Activated CD8-positive, alpha-beta memory T cell treated with anti-CD3 and anti-CD28 coated beads for 48 hours (primary cell): ENCODE results near the gene PARS2.

Experiments
- DNase-seq, 3 experiments: peaks; one replicate each; pipeline ENCODE4 v3.0.0-alpha.2; 2020; ENCODE audit warnings: low read depth in 2 of 3, low spot score in 2 of 3

Gene PARS2

DNA sequence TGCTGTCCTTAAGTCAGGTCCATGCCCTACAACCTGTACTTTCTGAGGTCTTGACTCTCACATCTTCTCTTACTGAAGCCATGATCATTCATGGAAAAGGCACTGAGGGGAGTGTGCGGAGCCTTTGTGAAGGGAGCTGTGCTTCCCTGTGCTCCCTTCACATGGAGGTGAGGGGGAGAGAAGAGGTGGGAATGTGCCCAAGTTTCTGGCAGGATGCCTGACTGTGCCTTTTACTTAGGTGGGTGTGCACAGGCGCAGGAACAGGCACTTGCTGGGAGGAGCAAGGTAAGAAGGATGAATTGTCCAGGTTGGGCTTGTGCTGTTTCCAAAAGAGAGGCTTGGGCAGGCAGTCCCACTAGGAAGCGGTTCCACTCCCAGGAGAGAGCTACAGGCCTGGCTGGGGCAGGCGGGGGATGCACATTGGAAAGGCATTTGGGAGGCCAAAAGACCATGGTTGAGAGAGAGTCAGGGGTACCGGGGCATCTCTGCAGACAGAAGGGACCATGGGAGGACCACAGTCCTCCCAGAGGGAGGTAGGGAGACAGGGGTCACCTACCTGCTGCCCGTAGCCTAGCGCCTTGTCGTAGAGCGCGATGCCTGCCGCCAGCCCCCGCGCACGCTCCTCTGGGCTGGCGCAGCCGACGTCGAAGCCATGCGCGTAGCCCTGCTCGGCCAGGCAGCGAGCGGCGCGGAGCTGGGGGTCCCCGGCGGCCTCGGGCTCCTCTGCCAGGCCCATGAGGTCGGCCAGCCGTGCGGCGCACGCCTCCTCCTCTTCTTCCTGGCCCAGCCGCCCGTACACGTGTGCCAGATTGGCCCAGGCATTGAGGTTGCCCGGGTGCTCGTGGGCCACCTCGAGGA is 35.9 kb upstream of the PARS2 start:
- DNase-seq = no peak

DNA sequence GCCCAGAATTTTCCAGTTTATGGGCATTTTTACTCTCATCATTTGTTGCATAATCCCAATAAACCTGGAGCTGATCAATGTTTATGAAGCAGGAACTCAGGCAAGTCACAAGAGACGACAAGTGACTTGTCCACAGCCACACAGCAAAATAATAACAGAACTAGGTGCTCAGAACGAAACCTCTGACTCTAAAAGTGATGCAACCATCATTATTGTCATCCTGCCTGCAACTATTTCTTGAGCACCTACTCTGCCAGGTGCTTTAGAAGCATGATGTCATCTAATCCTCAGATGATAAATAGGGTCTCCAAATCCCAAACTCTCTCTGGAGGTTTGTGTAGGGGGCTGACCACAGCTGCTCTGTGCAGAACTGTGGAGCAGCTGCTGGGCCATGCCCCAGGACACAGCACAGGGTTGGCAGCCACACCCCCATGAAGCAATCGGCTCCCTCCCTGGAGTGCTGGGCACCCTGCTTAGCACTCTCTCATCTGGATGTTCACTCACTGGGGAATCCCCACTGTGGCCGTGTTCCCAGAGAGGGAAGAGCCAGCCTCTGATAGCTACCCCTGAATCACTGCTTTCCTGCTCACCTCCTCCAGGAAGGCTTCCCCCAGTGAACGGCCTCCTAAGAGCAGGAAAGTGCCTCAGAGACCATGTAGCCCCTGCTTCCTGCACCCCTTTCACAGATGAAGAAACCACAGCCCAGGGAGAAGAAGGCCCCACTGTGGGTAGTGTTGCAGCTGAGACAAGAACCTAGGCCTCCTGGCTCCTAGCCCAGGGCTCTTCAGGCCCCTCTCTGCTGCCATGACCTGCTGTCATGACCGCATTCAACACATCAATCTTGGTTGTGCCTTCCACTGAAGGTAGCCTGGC is 34.7 kb upstream of the PARS2 start:
- peak in 1 of 3 experiments; percentile 10 for DNase-seq

DNA sequence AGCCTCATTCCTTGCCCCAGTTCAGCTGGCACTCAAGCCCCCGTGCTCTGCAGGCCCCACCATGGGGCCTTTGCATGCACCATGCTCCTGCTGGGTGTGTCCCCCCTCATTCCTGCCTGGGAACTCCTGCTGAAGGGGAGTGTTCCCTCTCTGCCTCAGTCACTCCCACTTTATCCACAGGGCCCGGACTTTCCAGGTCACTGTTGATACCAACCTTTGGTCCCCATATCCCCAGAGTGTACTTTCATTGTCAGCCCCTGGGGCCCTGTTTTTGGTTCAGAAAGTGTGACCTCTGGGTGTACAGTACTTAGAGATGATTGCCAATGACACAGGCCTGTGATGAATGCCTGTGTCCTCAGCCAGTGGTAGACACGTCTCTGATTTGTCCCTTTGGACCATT is 33.9 kb upstream of the PARS2 start:
- no peak for DNase-seq

DNA sequence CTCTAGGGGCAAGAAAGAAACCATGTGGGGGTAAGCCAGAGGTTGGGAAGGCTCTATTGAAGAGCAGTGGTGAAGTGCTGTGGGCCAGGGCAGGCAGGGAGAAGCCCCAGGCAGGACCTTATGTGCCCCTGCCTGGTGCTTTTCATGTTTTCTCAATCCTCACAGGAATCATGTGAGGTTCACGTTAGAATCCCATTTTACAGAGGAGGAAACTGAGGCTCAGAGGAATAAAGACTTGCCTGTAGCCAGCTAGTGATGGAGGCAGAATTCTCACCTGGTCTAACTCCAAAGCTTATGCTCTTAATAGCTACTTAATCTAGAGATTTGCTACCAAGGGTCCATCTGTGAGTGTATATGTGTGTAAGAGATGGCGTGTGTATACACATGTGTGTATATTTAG is 32.6 kb upstream of the PARS2 start:
- no peak for DNase-seq

DNA sequence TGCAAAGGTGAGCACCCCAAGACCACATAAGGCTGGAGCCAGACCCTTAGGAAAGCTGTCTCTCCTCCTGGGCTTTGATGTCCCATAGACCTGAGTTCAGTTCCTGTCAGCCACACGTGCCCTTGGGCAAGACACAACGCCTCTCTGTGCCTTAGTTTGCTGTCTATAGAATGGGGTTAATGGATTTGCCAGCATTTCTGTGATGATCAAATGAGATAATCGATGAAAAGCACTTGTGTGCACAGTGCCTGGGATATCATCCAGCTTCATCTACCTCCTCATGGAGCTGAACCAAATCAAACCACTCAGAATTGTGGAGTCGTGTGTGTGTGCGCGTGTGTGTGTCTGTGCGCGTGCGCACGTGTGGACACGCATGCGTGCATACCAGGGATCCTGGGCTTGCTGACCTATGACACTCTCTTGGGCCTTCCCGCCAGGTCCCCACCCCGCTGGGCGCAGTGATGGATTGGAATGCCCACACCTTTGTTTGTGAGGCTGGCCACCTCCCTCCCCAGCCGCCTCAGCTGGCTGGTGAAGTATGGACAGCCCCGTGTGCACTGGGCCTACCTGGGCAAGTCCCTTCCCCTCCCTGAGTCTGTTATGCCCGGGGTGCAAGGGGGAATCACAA is 31.6 kb upstream of the PARS2 start:
- no peak for DNase-seq

DNA sequence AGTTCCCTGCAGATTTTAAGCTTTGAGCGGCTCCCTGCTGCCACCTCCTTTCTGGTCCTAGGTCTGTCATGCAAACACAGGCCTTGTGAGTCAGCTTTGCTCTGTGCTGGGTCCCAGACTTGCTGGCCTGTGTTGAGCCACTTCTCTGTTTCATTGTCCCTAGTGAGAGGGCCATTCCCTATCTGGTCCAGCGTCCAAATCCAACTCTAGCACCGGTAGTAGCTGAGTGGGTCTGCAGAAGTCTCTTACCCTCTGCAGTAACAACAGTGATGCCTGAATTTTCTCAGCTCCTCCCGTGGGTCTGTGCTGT is 31.0 kb upstream of the PARS2 start:
- no peak for DNase-seq

DNA sequence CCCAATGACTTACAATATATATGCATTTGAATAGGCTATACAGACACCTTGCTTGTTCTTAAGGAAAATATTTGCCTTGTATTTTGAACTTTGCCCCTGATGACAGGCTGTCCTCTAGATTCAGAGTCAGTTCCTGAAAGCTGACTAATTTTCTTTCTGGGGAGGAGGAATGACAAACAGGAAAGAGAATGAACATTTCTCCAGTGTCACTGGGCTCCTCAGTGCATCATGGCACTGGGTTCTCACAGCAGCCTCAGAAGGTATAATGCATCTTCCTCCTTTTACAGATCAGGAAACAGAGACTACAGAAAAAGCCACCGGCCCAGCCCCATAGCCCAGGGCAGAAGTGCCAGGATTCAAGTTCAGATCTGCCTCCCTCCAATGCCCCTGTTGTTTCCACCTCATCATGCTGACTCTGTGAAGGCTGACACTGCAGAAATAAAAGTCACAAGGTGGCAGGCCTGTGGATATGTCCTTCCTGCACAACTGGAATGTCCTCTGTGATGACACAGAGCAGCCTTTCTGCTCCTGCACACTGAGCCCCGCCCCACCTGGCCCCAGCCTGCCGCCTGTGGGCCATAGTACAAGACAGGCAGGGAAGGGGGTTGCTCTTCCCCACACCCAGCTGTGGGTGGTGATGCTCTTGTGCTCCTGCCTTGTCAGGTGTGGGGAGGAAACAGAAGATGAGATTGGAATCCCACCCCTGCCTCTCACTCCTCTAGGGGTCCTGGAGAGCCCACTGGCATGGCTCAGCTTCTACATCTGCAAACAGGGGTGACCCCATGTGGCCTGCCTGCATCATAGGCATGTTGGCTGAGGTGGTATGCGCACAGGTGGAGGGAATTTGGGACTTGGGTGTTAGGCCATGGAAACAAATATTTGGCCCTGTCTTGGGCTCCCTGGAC is 30.4 kb upstream of the PARS2 start:
- no peak for DNase-seq

DNA sequence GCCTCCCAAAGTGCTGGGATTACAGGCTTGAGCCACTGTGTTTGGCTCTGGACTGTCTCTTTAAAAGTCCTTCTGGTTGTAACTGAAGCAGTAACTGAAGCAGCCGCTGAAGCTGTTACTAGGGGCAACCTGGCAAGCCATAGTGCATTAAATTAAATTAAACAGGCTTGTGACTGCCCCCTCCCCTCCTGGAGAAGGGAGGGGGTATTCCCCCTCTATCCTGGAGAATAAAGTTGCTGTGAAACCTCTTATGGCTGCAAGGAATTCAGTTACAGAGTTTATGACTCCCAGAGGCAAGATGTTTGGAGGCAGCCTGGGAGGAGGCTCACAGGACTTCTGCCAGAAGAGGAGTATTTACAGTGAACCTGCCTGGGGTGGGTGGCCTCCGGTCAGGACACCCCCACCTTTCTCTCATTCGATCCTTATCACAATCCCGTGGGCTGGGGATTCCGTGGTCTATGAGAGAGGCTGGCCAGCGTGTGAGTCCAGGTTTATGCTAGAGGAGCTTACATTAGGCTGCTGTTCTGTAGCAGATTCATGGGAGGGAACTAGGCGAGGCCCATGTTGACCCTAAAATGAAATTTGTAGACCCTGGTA is 28.5 kb upstream of the PARS2 start:
- no peak for DNase-seq

DNA sequence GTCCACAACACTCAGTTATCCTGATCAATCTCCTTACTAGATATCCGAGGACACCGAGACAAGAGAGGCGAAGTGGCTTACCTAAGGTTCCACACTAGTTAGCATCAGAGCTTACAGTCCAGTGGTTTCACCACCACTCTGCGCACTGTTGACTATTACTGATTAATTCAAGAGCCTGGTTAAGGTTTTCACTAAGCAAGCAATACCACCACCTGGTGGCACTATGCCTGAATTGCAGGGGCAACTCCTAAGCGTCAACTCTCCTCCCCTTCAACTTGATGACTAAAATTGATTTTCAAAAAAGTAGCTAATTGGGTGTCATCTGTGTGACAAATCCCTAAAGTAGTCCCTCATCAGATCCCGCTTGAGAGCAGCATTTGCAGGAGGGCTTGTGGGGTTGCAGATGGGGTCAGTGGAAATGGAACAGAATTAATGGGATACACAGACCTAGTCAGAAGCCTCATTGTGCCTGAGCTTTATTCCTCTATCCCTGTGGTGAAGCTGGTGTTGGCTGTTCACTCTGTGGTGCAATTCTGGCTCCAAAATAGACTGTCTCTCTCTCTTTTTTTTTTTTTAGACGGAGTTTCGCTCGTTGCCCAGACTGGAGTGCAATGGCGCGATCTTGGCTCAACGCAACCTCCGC is 27.7 kb upstream of the PARS2 start:
- DNase-seq = peak; percentile 12 to 55 (median 30)

DNA sequence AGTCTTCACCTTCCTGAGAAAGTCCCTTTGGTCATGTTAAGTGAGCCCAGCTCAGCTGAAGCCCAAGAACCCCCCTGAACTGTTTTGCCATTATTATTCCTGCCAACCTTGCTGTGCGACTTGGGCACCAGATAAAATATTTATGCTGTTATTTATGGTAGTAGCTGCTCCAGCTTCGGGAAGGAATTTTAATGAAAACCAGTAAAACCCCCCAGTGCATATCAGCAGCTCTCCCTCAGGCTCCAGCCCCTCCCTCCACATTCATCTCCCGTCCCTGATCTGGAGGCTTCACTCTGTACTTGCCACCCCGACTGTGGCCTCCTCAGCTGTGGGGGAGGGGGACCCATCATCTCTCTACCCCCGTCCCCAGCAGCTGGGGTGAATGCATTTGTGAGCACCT is 24.1 kb upstream of the PARS2 start:
- no peak for DNase-seq

DNA sequence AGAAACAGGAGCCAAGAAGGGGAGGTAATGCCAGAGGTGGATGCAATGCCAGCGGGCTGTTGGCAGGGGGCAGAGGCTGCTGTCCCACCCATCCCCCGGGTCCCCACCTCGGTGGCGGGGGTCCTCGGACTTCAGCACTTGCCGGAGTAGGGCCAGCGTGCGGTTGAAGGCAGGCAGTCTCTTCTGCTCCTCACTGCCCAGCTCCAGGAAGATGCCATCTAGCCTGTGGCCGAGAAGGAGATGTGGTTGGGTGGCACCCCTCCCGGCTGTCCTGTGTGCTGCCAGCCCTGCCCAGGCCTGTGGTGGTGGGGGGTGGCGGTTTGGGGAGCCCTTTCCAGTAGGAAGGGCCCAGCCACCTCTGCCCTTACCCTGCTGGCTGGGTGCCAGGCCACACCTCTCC is 23.3 kb upstream of the PARS2 start:
- DNase-seq = no peak

DNA sequence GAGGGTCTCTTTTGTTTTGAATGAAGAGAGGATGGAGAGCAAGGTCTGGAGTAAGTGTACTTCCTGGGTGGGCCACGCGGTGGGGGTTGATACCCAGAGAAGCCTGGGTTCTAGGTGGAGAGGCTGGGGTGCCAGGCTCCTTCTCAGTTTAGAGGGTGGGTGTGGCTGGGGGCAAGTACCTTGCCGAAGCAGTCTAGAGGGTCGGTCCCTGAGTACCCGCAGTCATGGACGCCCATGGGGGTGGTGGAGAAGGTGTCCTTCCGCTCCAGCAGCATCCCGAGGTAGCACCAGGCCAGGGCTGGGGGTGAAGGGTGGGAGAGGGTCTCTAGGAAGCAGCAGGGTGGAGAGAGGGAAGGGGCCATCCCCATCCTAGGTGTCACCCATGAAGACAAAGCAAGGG is 22.5 kb upstream of the PARS2 start:
- no peak for DNase-seq

DNA sequence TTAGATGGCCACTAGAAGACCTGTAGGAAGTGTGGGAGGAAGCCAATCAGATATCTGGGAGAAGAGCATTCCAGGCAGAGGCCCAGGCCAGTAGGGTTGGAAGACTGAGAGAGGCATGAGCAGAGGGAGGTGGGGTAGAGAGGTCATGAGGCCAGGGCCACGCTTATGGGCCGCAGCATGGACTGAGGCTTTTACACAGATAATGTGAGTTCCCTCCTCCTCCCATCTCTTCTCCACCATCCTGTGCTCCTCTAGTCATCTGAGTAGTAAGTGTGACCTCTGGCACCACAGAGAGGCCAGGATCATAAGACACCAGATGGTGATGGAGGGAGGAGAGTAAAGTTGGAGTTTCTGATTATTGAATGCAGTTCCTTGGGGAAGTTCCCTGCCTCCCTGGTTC is 19.7 kb upstream of the PARS2 start:
- DNase-seq = no peak

DNA sequence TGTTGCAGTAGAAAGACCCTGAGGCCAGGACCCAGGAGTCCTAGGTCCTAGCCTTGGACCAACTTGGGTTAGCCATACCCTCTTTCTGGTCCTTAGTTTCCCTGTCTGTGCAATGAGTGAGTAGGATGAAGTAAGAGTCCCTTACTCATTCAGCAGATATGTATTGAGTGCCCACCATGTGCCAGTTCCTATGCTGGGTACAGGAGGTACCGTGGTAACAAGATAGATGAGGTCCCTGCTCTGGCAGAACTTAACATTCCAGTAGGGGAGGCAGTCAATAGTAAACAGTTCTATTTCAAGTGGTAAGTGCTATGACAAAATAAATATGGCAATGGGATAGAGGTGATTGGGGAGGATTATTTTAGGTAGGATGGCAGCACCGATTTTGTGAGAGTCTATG is 18.3 kb upstream of the PARS2 start:
- no peak for DNase-seq

DNA sequence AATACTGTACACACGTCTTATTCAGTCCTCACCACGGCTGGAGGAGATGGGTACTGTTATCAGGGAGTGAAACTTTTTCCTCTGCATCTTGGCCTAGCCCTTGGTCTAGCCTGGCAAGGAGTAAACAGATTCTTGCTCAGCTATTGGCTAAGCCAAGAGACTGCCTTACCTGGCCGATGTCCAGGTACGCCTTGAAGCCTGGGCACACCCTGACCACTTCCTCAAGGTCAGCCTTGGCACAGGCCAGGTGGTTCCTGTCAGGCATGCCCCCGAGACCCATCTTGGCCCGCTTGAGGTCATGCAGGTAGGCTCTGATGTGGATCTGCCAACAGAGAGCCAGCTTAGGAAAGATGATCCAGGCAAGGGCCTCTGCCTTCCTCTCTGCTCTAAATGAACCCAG is 17.8 kb upstream of the PARS2 start:
- DNase-seq = no peak

DNA sequence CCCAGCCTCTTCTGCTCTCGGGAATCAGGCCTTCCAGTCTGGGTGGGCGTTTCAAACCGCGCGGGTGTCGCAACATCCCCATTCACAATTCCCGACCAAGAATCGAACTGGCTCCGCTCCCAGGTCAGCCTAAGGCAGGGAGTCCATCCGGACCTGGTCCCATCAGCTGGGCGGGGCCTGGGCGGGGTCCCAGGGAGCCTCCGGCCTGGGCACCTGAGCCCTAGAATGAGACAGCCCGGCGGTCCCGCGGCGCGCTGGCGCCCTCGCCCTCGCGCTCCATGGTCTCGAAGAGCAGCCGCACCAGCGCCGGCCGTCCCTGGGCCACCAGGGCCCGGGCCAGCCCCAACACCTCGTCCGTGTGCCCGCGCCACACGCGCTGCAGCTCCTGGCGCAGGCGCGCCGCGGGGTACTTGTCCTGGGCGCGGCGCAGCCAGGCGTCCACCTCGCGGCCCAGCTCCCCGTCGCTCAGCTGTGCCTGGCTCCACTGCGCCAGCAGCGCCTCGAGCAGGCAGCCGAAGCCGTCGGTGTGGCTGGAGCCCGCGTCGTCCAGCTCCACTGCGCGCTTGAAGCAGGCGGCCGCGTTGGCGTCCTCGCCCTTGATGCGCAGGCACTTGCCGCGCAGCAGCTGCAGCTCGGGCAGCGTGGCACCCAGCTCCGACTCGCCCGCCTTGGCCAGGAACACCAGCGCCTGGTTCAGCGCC is 16.9 kb upstream of the PARS2 start:
- no peak for DNase-seq

DNA sequence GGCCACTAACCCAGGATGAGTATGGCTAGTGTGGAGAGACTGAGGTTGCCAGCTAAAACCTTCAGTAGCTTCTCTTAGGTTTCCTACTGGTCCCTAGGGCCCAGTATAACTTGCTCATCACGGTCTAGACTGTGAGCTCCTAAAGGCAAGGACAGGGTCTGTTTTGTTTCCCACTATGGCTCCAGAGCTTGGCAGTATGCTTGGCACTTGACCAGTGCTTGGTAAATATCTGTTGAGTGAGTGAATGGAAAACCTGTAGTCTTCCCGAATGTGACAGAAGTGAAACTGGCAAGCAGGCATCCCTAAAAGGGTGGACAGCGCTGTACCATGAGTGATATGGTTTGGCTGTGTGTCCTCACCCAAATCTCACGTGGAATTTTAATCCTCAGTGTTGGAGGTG is 13.1 kb upstream of the PARS2 start:
- DNase-seq = no peak

DNA sequence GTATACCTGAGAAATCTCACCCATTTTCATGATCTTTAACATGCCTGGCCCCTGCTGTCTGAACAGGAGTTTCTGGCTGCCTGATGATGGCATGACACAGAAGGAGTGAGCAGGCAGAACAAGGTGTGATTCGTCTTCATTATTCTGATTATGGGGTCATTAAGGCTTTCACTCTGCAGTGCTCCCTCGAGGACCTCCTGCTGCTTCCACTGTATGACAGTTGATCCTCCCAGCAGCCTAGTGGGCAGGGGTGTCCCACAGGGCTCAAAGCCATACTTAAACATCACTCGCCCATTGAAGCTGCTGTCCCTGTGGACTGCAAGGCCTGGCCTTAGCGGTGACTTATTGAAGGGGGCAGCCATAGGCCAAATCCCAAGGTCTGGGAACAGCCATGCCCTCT is 12.7 kb upstream of the PARS2 start:
- DNase-seq = no peak
